Liver (tissue), 9 donors: ENCODE measurements around the gene PABPC1L. TPM values are rescaled to one million over a fixed set of nuclear protein-coding genes. Genes with fewer than 3 reads are reported as not detected.

Experiments used
- DNase-seq: peaks from one replicate; pipeline ENCODE4 v3.0.0-alpha.2; 2017; ENCODE audit warnings: low spot score
- H3K27ac ChIP-seq, 2 donors: one replicate each; pipeline ENCODE4 v1.7.0; 2013; ENCODE audit warnings: inconsistent platforms in 2 of 2, low read length in 2 of 2, control low read depth in 1 of 2, low read depth in 1 of 2, mild to moderate bottlenecking in 1 of 2
- H3K27me3 ChIP-seq, 4 donors: one replicate each; pipeline versions ENCODE4 v1.6.1 to v1.7.0; 2013; ENCODE audit warnings: low read length in 3 of 4, inconsistent platforms in 1 of 4, mild to moderate bottlenecking in 1 of 4, moderate library complexity in 1 of 4; ENCODE audit not compliant: control insufficient read depth in 4 of 4, insufficient read depth in 4 of 4
- H3K36me3 ChIP-seq, 4 donors: one replicate each; pipeline versions ENCODE4 v1.6.1 to v1.7.0; 2013; ENCODE audit warnings: low read length in 3 of 4, mild to moderate bottlenecking in 3 of 4, low read depth in 1 of 4, moderate library complexity in 1 of 4; ENCODE audit not compliant: control insufficient read depth in 4 of 4, insufficient read depth in 3 of 4
- H3K4me1 ChIP-seq, 4 donors: one replicate each; pipeline versions ENCODE4 v1.6.1 to v1.7.0; 2013; ENCODE audit warnings: low read length in 3 of 4, mild to moderate bottlenecking in 3 of 4, moderate library complexity in 1 of 4; ENCODE audit not compliant: control insufficient read depth in 4 of 4, insufficient read depth in 4 of 4
- H3K4me3 ChIP-seq, 3 donors: one replicate each; pipeline versions ENCODE4 v1.6.1 to v1.7.0; 2013; ENCODE audit warnings: low read length in 3 of 3, control low read depth in 1 of 3, low read depth in 1 of 3, mild to moderate bottlenecking in 1 of 3
- H3K9ac ChIP-seq, 2 donors: one replicate each; pipeline ENCODE4 v1.7.0; 2013; ENCODE audit warnings: low read length in 2 of 2, mild to moderate bottlenecking in 2 of 2, moderate library complexity in 2 of 2, control low read depth in 1 of 2, low read depth in 1 of 2
- H3K9me3 ChIP-seq, 4 donors: one replicate each; pipeline versions ENCODE4 v1.6.1 to v1.7.0; 2013; ENCODE audit warnings: low read length in 3 of 4; ENCODE audit not compliant: control insufficient read depth in 4 of 4
- EGR1 ChIP-seq, 2 donors: IDR thresholded peaks; 2 replicates each; pipeline ENCODE4 v1.6.1; 2016 to 2018; ENCODE audit warnings: antibody characterized with exemption in 2 of 2, low read depth in 2 of 2
- FOXA1 ChIP-seq: IDR thresholded peaks from 2 replicates; pipeline ENCODE4 v1.6.1; 2016; ENCODE audit warnings: antibody characterized with exemption
- FOXA2 ChIP-seq: IDR thresholded peaks from 2 replicates; pipeline ENCODE4 v1.6.1; 2016; ENCODE audit warnings: antibody characterized with exemption
- GABPA ChIP-seq, 2 donors: IDR thresholded peaks in 1 of 2; conservative IDR thresholded peaks in 1 of 2; 2 replicates each; pipeline ENCODE4 v1.6.1; 2016; ENCODE audit warnings: antibody characterized with exemption in 2 of 2, mild to moderate bottlenecking in 1 of 2, moderate library complexity in 1 of 2
- HNF4A ChIP-seq, 2 donors: conservative IDR thresholded peaks; 2 replicates each; pipeline ENCODE4 v1.6.1; 2016; ENCODE audit warnings: antibody characterized with exemption in 2 of 2, mild to moderate bottlenecking in 2 of 2
- HNF4G ChIP-seq: IDR thresholded peaks from 2 replicates; pipeline ENCODE4 v1.6.1; 2016; ENCODE audit warnings: antibody characterized with exemption
- JUND ChIP-seq, 2 donors: IDR thresholded peaks; 2 replicates each; pipeline ENCODE4 v1.6.1; 2016; ENCODE audit warnings: antibody characterized with exemption in 2 of 2
- MAX ChIP-seq: IDR thresholded peaks from 2 replicates; pipeline ENCODE4 v1.6.1; 2016; ENCODE audit warnings: antibody characterized with exemption
- NR2F2 ChIP-seq: IDR thresholded peaks from 2 replicates; pipeline ENCODE4 v1.6.1; 2016; ENCODE audit warnings: antibody characterized with exemption
- RAD21 ChIP-seq, 2 donors: IDR thresholded peaks; 2 replicates each; pipeline ENCODE4 v1.6.1; 2016; ENCODE audit warnings: antibody characterized with exemption in 2 of 2, mild to moderate bottlenecking in 2 of 2
- RXRA ChIP-seq, 2 donors: IDR thresholded peaks; 2 replicates each; pipeline ENCODE4 v1.6.1; 2017 to 2018; ENCODE audit warnings: antibody characterized with exemption in 2 of 2, mild to moderate bottlenecking in 1 of 2
- SP1 ChIP-seq: IDR thresholded peaks from 2 replicates; pipeline ENCODE4 v1.6.1; 2018; ENCODE audit warnings: antibody characterized with exemption, mild to moderate bottlenecking
- TAF1 ChIP-seq: conservative IDR thresholded peaks from 2 replicates; pipeline ENCODE4 v1.6.1; 2016; ENCODE audit warnings: antibody characterized with exemption, mild to moderate bottlenecking
- YY1 ChIP-seq: IDR thresholded peaks from 2 replicates; pipeline ENCODE4 v1.6.1; 2016; ENCODE audit warnings: antibody characterized with exemption, mild to moderate bottlenecking
- ZBTB33 ChIP-seq: IDR thresholded peaks from 2 replicates; pipeline ENCODE4 v1.6.1; 2016; ENCODE audit warnings: antibody characterized with exemption
- WGBS: extraction: QIAGEN DNeasy Blood & Tissue Kit; methylation state at CpG from one replicate; pipeline ENCODE4 v1.1.7; 2013; 5-methylcytosine and 5-hydroxymethylcytosine counted together
- polyA plus RNA-seq, 2 donors: library from polyadenylated mRNA; stranded (reverse) in 1 of 2; unstranded in 1 of 2; fragments of 200-250 nt in 1 of 2; fragments of >200 nt in 1 of 2; fragmentation: Nextera tagmentation in 1 of 2; extraction: Ambion mirVana in 1 of 2; gene quantifications; one replicate each; pipeline versions ENCODE4 v1.2.1 to v1.2.3, GENCODE V29; 2013 to 2015
- total RNA-seq, 2 donors: library from RNA; depleted of rRNA; stranded (reverse); fragments of >200 nt; gene quantifications; one replicate each; pipeline ENCODE4 v1.2.3, GENCODE V29; 2014
- TF ChIP-seq, protein P1 (sequence below): IDR thresholded peaks from 2 replicates; pipeline ENCODE4 v1.6.1; 2016; ENCODE audit warnings: antibody characterized with exemption
- TF ChIP-seq, protein P2 (sequence below): IDR thresholded peaks from 2 replicates; pipeline ENCODE4 v1.6.1; 2016; ENCODE audit warnings: antibody characterized with exemption, mild to moderate bottlenecking
- donor health status: healthy.
- donor health status: healthy.
- donor health status: healthy.
- donor health status: healthy.
- donor health status: healthy.

PABPC1L gene
- total and polyA plus RNA-seq, 4 donors = 4.7 to 21.0 (median 10.9) TPM

- TF ChIP-seq SP1 (no peak), TAF1 (no peak)
Observed at GRCh38 chr20:44928595-44928994, 18.7 kb downstream of the PABPC1L start (continued).

DNA sequence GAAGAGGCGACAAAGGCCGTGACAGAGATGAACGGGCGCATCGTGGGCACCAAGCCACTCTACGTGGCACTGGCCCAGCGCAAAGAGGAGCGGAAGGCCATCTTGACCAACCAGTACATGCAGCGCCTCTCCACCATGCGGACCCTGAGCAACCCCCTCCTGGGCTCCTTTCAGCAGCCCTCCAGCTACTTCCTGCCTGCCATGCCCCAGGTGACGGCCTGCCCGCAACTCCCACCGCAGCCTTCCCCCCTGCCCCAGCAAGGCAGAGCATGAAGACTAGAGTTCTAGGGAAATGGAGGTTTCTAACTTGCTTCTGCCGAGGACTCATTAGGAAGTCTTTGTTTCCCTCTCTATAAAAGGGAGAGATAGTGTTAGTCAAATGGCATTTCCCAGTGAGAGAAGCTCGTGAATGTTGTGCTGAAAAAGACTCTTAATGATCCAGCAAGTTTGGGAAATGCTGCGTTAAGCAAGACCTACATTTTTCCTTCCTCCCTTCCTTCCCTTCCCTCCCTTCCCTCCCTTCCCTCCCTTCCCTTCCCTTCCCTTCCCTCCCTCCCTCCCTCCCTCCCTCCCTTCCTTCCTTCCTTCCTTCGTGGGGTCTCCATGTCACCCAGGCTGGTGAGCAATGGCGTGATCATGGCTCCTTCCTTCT lies 20.8 kb downstream of the PABPC1L start:
- WGBS = 94% methylated on average over 18 of the region's 18 CpGs
- H3K9me3 ChIP-seq = no peaks in the 10 kb centered on the region
- H3K9ac ChIP-seq = no peak overlapping the region
- no peak for DNase-seq
- H3K4me1 ChIP-seq = no peaks in the 10 kb centered on the region
- no peak overlapping the region for H3K27ac ChIP-seq
- no peak overlapping the region for H3K4me3 ChIP-seq
- no peaks in the 10 kb centered on the region for H3K27me3 ChIP-seq
- peaks cover 0 to 24% (median 7%) of the 10 kb centered on the region in 4 donors for H3K36me3 ChIP-seq
- no peak for TF ChIP-seq HNF4A (conservative IDR thresholded peaks at IDR 0.05)
- TF ChIP-seq, protein P1, sequence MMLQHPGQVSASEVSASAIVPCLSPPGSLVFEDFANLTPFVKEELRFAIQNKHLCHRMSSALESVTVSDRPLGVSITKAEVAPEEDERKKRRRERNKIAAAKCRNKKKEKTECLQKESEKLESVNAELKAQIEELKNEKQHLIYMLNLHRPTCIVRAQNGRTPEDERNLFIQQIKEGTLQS = no peak
- no peak for TF ChIP-seq TAF1
- TF ChIP-seq YY1 = no peak
- TF ChIP-seq, protein P2, sequence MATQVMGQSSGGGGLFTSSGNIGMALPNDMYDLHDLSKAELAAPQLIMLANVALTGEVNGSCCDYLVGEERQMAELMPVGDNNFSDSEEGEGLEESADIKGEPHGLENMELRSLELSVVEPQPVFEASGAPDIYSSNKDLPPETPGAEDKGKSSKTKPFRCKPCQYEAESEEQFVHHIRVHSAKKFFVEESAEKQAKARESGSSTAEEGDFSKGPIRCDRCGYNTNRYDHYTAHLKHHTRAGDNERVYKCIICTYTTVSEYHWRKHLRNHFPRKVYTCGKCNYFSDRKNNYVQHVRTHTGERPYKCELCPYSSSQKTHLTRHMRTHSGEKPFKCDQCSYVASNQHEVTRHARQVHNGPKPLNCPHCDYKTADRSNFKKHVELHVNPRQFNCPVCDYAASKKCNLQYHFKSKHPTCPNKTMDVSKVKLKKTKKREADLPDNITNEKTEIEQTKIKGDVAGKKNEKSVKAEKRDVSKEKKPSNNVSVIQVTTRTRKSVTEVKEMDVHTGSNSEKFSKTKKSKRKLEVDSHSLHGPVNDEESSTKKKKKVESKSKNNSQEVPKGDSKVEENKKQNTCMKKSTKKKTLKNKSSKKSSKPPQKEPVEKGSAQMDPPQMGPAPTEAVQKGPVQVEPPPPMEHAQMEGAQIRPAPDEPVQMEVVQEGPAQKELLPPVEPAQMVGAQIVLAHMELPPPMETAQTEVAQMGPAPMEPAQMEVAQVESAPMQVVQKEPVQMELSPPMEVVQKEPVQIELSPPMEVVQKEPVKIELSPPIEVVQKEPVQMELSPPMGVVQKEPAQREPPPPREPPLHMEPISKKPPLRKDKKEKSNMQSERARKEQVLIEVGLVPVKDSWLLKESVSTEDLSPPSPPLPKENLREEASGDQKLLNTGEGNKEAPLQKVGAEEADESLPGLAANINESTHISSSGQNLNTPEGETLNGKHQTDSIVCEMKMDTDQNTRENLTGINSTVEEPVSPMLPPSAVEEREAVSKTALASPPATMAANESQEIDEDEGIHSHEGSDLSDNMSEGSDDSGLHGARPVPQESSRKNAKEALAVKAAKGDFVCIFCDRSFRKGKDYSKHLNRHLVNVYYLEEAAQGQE = no peak
- no peak for TF ChIP-seq FOXA1
- TF ChIP-seq HNF4G = no peak
- TF ChIP-seq ZBTB33 = no peak
- TF ChIP-seq NR2F2 = no peak
- TF ChIP-seq SP1 = no peak
- no peak for TF ChIP-seq RAD21 (IDR thresholded peaks at IDR 0.05)
- no peak for TF ChIP-seq EGR1 (IDR thresholded peaks at IDR 0.05; ENCODE audit: low read depth in 2 of 2)
- TF ChIP-seq MAX = no peak
- no peak for TF ChIP-seq GABPA (IDR thresholded peaks at IDR 0.05 in 1 of 2, conservative IDR thresholded peaks at IDR 0.05 in 1 of 2)
- TF ChIP-seq RXRA (IDR thresholded peaks at IDR 0.05) = no peak
- TF ChIP-seq JUND (IDR thresholded peaks at IDR 0.05) = no peak

DNA sequence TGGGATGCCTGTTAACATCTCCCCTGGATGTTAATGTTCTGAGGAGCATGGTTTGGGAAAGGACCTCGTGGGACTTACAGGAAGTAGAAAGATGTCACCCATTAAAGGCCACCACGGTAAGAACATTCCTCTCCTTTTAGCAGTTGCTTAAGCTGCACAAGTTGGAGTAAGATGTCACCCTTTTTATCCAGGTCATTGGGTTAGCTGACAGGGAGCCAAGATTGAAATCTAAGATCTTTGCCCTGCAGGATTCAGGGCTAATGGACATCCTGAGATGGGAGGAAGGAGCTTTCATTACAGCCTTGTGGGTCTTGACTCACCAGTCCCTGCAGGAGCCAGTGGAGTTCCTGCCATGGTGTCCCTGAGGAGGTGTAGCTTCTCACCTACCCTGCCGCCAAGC lies 22.1 kb downstream of the PABPC1L start:
- 92% methylated on average over 3 of the region's 3 CpGs for WGBS
- H3K27ac ChIP-seq = no peak overlapping the region
- H3K9ac ChIP-seq = no peak overlapping the region
- H3K9me3 ChIP-seq = no peaks in the 10 kb centered on the region
- peaks cover 0 to 31% (median 6%) of the 10 kb centered on the region in 4 donors for H3K36me3 ChIP-seq
- no peak overlapping the region for H3K4me3 ChIP-seq
- H3K27me3 ChIP-seq = no peaks in the 10 kb centered on the region
- TF ChIP-seq YY1 = no peak
- no peak for TF ChIP-seq RAD21 (IDR thresholded peaks at IDR 0.05)
- no peak for TF ChIP-seq NR2F2
- TF ChIP-seq TAF1 = no peak
- TF ChIP-seq SP1 = no peak
- TF ChIP-seq FOXA2 = no peak
- no peak for TF ChIP-seq FOXA1
- TF ChIP-seq, protein P1 = no peak
- TF ChIP-seq RXRA (IDR thresholded peaks at IDR 0.05) = no peak
- TF ChIP-seq EGR1 (IDR thresholded peaks at IDR 0.05; ENCODE audit: low read depth in 2 of 2) = no peak
- H3K4me1 ChIP-seq = no peaks in the 10 kb centered on the region
- no peak for DNase-seq
